Neural cell (in vitro differentiated cells): ENCODE data around the gene CDT1. TPM values are rescaled to one million over a fixed set of nuclear protein-coding genes. Genes with fewer than 3 reads are reported as not detected.

Source experiments
- H2AFZ ChIP-seq: fragments of 200-600, 300-800 bp; sonication (generic), shearing (Covaris generic); 2 replicates; pipeline ENCODE4 v1.6.0; 2014; ENCODE audit warnings: low read depth, mild to moderate bottlenecking, antibody characterized with exemption, low read length, moderate library complexity
- H3F3A ChIP-seq: fragments of 200-600 bp; shearing (Covaris generic); 2 replicates; pipeline ENCODE4 v1.6.1; 2016; ENCODE audit warnings: mild to moderate bottlenecking, moderate library complexity, mixed read lengths, antibody characterized with exemption, low read length; ENCODE audit not compliant: insufficient read depth, poor library complexity, severe bottlenecking
- H3K27ac ChIP-seq: fragments of 200-600, 300-800 bp; sonication (generic), shearing (Covaris generic); 2 replicates; pipeline ENCODE4 v1.5.1; 2014; ENCODE audit warnings: mild to moderate bottlenecking, low read length, moderate library complexity
- H3K27me3 ChIP-seq: fragments of 300-800, 200-600 bp; sonication (generic), shearing (Covaris generic); 2 replicates; pipeline ENCODE4 v1.6.0; 2014; ENCODE audit warnings: mild to moderate bottlenecking, low read depth, low read length, moderate library complexity; ENCODE audit not compliant: insufficient read depth
- H3K36me3 ChIP-seq: fragments of 300-800, 200-600 bp; sonication (generic), shearing (Covaris generic); 2 replicates; pipeline ENCODE4 v1.5.1; 2014; ENCODE audit warnings: mild to moderate bottlenecking, antibody characterized with exemption, low read length, moderate library complexity; ENCODE audit not compliant: insufficient read depth
- H3K4me2 ChIP-seq: fragments of 300-800, 200-600 bp; sonication (generic), shearing (Covaris generic); 2 replicates; pipeline ENCODE4 v1.6.0; 2014; ENCODE audit warnings: mild to moderate bottlenecking, low read length
- H3K4me3 ChIP-seq: fragments of 300-800, 200-600 bp; sonication (generic), shearing (Covaris generic); 2 replicates; pipeline ENCODE4 v1.5.1; 2014; ENCODE audit warnings: mild to moderate bottlenecking, low read length, moderate library complexity
- H3K79me2 ChIP-seq: fragments of 200-600 bp; shearing (Covaris generic); replicated peaks from 2 replicates; pipeline ENCODE4 v1.6.0; 2014; ENCODE audit warnings: mild to moderate bottlenecking, low read length, moderate library complexity; ENCODE audit not compliant: insufficient read depth
- H3K9ac ChIP-seq: fragments of 300-800, 200-600 bp; sonication (generic), shearing (Covaris generic); 2 replicates; pipeline ENCODE4 v1.6.1; 2016; ENCODE audit warnings: mild to moderate bottlenecking, low read length, mixed read lengths
- H3K9me2 ChIP-seq: fragments of 200-600 bp; shearing (Covaris generic); 2 replicates; pipeline ENCODE4 v1.6.1; 2016; ENCODE audit warnings: mild to moderate bottlenecking, low read length, mixed read lengths; ENCODE audit not compliant: insufficient read depth
- H3K9me3 ChIP-seq: fragments of 200-600, 300-800 bp; sonication (generic), shearing (Covaris generic); 2 replicates; pipeline ENCODE4 v1.6.1; 2016; ENCODE audit warnings: mild to moderate bottlenecking, mixed run types, low read length, moderate library complexity, mixed read lengths
- H4K20me1 ChIP-seq: fragments of 200-600 bp; shearing (Covaris generic); 2 replicates; pipeline ENCODE4 v1.6.1; 2016; ENCODE audit warnings: mild to moderate bottlenecking, mixed run types; ENCODE audit not compliant: insufficient read depth
- CTCF ChIP-seq: fragments of 450-650 bp; IDR thresholded peaks from 2 replicates; pipeline ENCODE4 v1.5.1; 2014; ENCODE audit warnings: antibody characterized with exemption, mild to moderate bottlenecking, moderate library complexity; ENCODE audit not compliant: poor library complexity, severe bottlenecking
- EP300 ChIP-seq: fragments of 450-650 bp; conservative IDR thresholded peaks from 2 replicates; pipeline ENCODE4 v1.6.1; 2014; ENCODE audit warnings: antibody characterized with exemption, mild to moderate bottlenecking, moderate library complexity; ENCODE audit not compliant: poor library complexity, severe bottlenecking
- EZH2 ChIP-seq: fragments of 200-600, 300-800 bp; shearing (Covaris generic), sonication (generic); IDR thresholded peaks from 2 replicates; pipeline ENCODE4 v1.6.1; 2014; ENCODE audit warnings: antibody characterized with exemption, low read length, borderline replicate concordance, mild to moderate bottlenecking; ENCODE audit not compliant: insufficient read depth, poor library complexity, severe bottlenecking
- POLR2AphosphoS5 ChIP-seq: IDR thresholded peaks from 2 replicates; pipeline ENCODE4 v1.6.1; 2012
- RAD21 ChIP-seq: fragments of 450-650 bp; conservative IDR thresholded peaks from 2 replicates; pipeline ENCODE4 v1.6.1; 2014; ENCODE audit warnings: antibody characterized with exemption, mild to moderate bottlenecking, moderate library complexity
- SMC3 ChIP-seq: fragments of 450-650 bp; conservative IDR thresholded peaks from 2 replicates; pipeline ENCODE4 v1.6.1; 2014; ENCODE audit warnings: antibody characterized with exemption, mild to moderate bottlenecking, moderate library complexity; ENCODE audit not compliant: poor library complexity
- TAF1 ChIP-seq: IDR thresholded peaks from 2 replicates; pipeline ENCODE4 v1.6.1; 2012; ENCODE audit warnings: low read depth
- polyA plus RNA-seq: library from polyadenylated mRNA; depleted of rRNA; stranded (reverse); fragments of >200 nt; gene quantifications from 2 replicates; pipeline ENCODE4 v1.2.3, GENCODE V29; 2014

Gene CDT1
- polyA plus RNA-seq, 1 donor from 2014 or later = 1.0 TPM

GRCh38 chr16:88815227-88815626 is 11.6 kb downstream of the CDT1 start:
- Histone ChIP-seq H3K9me2 (no peaks in the 10 kb centered on the region), H3K9me3 (no peaks in the 10 kb centered on the region), H4K20me1 (no peaks in the 10 kb centered on the region), H3K4me2 (no peak overlapping the region), H3K4me3 (no peak overlapping the region), H3K79me2 (no peaks in the 10 kb centered on the region), H3K27ac (no peak overlapping the region), H2AFZ (no peak overlapping the region), H3K9ac (no peak overlapping the region), H3K36me3 (no peaks in the 10 kb centered on the region), H3F3A (no peaks in the 10 kb centered on the region), H3K27me3 (no peaks in the 10 kb centered on the region)
- TF ChIP-seq EZH2 = no peak

- no peaks in the 10 kb centered on the region for H3K36me3 ChIP-seq
- no peak overlapping the region for H3K4me3 ChIP-seq
- H3K9me2 ChIP-seq = no peaks in the 10 kb centered on the region
These were observed 12.5 kb downstream of the CDT1 start for GRCh38 chr16:88815901-88816589.

DNA sequence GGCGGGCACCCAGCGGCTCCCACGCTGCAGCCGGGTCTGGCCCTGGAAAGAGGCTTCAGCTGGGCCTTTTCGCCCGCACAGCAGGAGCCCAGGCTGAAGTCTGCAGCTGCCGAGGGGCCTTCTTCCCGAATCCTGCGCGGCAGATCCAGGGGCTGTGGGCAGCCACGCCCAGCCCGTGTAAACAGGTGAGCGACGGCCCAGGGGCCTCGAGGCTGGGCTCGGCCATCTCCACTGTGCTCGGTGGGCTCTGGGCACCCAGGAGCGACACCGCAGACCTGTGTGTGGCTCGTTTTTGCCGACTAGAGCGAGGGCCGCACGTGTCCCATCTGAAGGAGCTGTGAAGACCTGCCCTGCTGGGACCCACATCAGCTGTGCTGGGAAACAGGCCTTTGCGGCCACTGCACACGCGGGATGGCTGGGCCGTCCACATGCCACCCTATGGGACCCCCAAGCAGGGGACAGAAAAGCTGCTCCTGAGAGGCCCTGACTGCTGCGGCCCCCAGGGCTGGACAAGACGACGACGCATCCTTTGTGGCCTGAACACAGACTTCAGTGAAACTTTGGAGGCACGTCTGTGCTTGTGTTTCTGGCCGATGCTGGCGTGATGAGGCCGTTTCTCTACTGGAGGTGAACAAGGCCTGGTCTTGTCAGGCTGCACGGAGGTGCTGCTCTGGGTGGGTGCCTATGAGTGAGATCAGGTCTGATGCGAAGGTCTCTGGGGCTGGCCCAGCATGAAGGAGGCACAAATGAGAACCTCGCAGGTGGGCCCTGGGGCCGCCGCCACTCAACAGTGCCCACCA is 13.3 kb downstream of the CDT1 start:
- no peak overlapping the region for H3K4me2 ChIP-seq
- H2AFZ ChIP-seq = no peak overlapping the region
- H4K20me1 ChIP-seq = no peaks in the 10 kb centered on the region
- H3K9ac ChIP-seq = no peak overlapping the region
- no peaks in the 10 kb centered on the region for H3K9me3 ChIP-seq
- H3K9me2 ChIP-seq = no peaks in the 10 kb centered on the region
- H3K27me3 ChIP-seq = no peaks in the 10 kb centered on the region
- H3K27ac ChIP-seq = no peak overlapping the region
- TF ChIP-seq RAD21 (no peak), CTCF (no peak), TAF1 (no peak), EZH2 (no peak), POLR2AphosphoS5 (no peak), EP300 (no peak)
- H3K4me3 ChIP-seq = no peak overlapping the region
- no peaks in the 10 kb centered on the region for H3K79me2 ChIP-seq
- no peaks in the 10 kb centered on the region for H3K36me3 ChIP-seq
- no peaks in the 10 kb centered on the region for H3F3A ChIP-seq

More at GRCh38 chr16:88815901-88816589, 12.5 kb downstream of the CDT1 start:
- Histone ChIP-seq H3K27ac (no peak overlapping the region), H3K9me3 (no peaks in the 10 kb centered on the region), H2AFZ (no peak overlapping the region), H4K20me1 (no peaks in the 10 kb centered on the region), H3K79me2 (no peaks in the 10 kb centered on the region), H3K4me2 (no peak overlapping the region), H3K9ac (no peak overlapping the region), H3K27me3 (no peaks in the 10 kb centered on the region), H3F3A (no peaks in the 10 kb centered on the region)
- TF ChIP-seq TAF1 (no peak), CTCF (peak; percentile 66), EZH2 (no peak), POLR2AphosphoS5 (no peak), SMC3 (peak; percentile 67), RAD21 (peak; percentile 67)
